ENCODE measurements around the gene ZNF280A. TPM values are rescaled to one million over a fixed set of nuclear protein-coding genes. Genes with fewer than 3 reads are reported as not detected.
"Not testable (repeated sequence)": the region's sequence is repeated elsewhere in the genome, so short reads cannot be mapped to it uniquely, and the experiment has no call there.

ZNF280A gene
- total RNA-seq, 1 donor from 2014 or later: not detected

GRCh38 chr22:22545084-22545483 is 25.0 kb upstream of the ZNF280A start:
- no peak for DNase-seq

- no peak for DNase-seq
Measured at GRCh38 chr22:22538226-22538989, 18.3 kb upstream of the ZNF280A start.

GRCh38 chr22:22536916-22537315 is 16.8 kb upstream of the ZNF280A start:
- no peak for DNase-seq

GRCh38 chr22:22536515-22536914 is 16.4 kb upstream of the ZNF280A start:
- no peak for DNase-seq

- DNase-seq: no peak
Measured at GRCh38 chr22:22535662-22536061, 15.6 kb upstream of the ZNF280A start.

- no peak for DNase-seq
Measured at GRCh38 chr22:22534604-22535415, 14.7 kb upstream of the ZNF280A start.

- DNase-seq: no peak
Measured at GRCh38 chr22:22533863-22534262, 13.8 kb upstream of the ZNF280A start.

- DNase-seq: no peak
Measured at GRCh38 chr22:22533417-22533816, 13.3 kb upstream of the ZNF280A start.

GRCh38 chr22:22532547-22533071 is 12.5 kb upstream of the ZNF280A start:
- DNase-seq: not testable (repeated sequence)

- DNase-seq: no peak
Measured at GRCh38 chr22:22531770-22532546, 11.9 kb upstream of the ZNF280A start.

GRCh38 chr22:22528780-22529179 is 8.7 kb upstream of the ZNF280A start:
- no peak for DNase-seq

- no peak for DNase-seq
Measured at GRCh38 chr22:22527312-22527711, 7.2 kb upstream of the ZNF280A start.

- DNase-seq: no peak
Measured at GRCh38 chr22:22526125-22526912, 6.2 kb upstream of the ZNF280A start.

GRCh38 chr22:22523494-22523893 is 3.4 kb upstream of the ZNF280A start:
- no peak for DNase-seq

- DNase-seq: no peak
Measured at GRCh38 chr22:22521631-22522030, 1.6 kb upstream of the ZNF280A start.

GRCh38 chr22:22520667-22521602 is 865 bp upstream of the ZNF280A start:
- DNase-seq: no peak

GRCh38 chr22:22519591-22519990 is 479 bp downstream of the ZNF280A start:
- DNase-seq: no peak

- DNase-seq: no peak
Measured at GRCh38 chr22:22516992-22517391, 3.1 kb downstream of the ZNF280A start.

GRCh38 chr22:22515890-22516289 is 4.2 kb downstream of the ZNF280A start:
- DNase-seq: no peak

- not testable (repeated sequence) for DNase-seq
Measured at GRCh38 chr22:22514431-22514830, 5.6 kb downstream of the ZNF280A start.

GRCh38 chr22:22513619-22514018 is 6.5 kb downstream of the ZNF280A start:
- no peak for DNase-seq
